Adrenal gland (tissue), 5 donors: ENCODE measurements around the gene SHANK3.

Experiments
- POLR2A ChIP-seq, 2 donors: fragments of 450-650 bp; IDR thresholded peaks; one replicate each; pipeline ENCODE4 v1.6.1; 2017; ENCODE audit warnings: antibody characterized with exemption in 2 of 2, mild to moderate bottlenecking in 2 of 2, moderate library complexity in 1 of 2
- TF ChIP-seq, protein P1 (sequence below), 6 experiments: fragments of 450-650 bp in 4 of 6; fragments of 200-600 bp in 2 of 6; sonication (generic) in 1 of 6; IDR thresholded peaks; 1 replicate in 5 of 6; 2 replicates in 1 of 6; pipeline versions ENCODE4 v1.5.1 to v1.8.0; 2016 to 2021; ENCODE audit warnings: antibody characterized with exemption in 6 of 6, mild to moderate bottlenecking in 2 of 6, moderate library complexity in 1 of 6
- donor health status: DM: no; HTN: no; CAD: no.

DNA sequence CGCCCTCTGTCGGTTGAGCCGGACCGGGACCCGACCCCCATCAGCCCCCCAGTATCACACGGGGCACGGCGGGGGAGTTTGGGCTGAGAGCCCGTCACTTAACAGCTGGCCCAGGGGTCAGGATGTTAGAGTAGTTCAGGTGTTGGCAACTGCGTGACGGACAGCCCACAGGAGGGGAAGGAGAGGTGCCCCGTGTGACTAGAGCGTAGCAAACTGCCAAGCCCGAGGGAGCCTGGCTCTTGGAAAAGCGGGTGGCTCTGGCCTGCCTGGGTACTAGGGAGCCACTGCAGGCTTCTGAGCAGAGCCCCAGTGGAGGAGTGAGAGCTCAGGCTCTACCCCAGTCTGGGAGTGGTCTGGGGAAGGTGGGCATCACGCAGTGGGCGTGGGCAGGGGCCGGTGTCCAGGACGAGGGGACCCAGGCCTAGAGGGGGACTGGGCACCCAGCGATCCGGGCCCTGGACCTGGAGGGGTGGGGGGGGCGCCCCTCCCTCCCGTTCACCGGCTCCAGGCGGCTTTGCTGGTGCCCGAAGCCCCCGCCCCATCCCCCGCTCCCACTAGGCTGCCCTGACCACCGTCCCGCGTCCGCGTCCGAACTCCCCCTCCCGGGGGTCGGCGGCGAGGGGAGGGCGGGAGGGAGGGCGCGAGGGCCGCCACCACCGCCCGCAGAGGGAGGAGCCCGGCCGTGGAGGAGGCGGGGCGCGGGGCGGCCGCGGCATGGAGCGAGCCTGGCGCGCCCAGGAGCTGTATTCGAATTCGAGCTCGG lies 24.4 kb downstream of the SHANK3 start:
- TF ChIP-seq, protein P1, sequence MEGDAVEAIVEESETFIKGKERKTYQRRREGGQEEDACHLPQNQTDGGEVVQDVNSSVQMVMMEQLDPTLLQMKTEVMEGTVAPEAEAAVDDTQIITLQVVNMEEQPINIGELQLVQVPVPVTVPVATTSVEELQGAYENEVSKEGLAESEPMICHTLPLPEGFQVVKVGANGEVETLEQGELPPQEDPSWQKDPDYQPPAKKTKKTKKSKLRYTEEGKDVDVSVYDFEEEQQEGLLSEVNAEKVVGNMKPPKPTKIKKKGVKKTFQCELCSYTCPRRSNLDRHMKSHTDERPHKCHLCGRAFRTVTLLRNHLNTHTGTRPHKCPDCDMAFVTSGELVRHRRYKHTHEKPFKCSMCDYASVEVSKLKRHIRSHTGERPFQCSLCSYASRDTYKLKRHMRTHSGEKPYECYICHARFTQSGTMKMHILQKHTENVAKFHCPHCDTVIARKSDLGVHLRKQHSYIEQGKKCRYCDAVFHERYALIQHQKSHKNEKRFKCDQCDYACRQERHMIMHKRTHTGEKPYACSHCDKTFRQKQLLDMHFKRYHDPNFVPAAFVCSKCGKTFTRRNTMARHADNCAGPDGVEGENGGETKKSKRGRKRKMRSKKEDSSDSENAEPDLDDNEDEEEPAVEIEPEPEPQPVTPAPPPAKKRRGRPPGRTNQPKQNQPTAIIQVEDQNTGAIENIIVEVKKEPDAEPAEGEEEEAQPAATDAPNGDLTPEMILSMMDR (IDR thresholded peaks at IDR 0.05) = peak in 5 of 6 experiments; percentile 9 to 30 (median 24)
- TF ChIP-seq POLR2A (IDR thresholded peaks at IDR 0.05) = no peak
